OCI-LY1 (cell line): Measurements from ENCODE around the gene BRDT.
"Not testable (repeated sequence)": the region's sequence is repeated elsewhere in the genome, so short reads cannot be mapped to it uniquely, and the experiment has no call there.

Source experiments
- H2AFZ ChIP-seq: fragments of 200-600 bp; sonication (generic), shearing (Covaris generic); 2 replicates; pipeline ENCODE4 v1.6.0; 2014; ENCODE audit warnings: antibody characterized with exemption, mild to moderate bottlenecking, low read length
- H3F3A ChIP-seq: fragments of 200-600 bp; sonication (generic), shearing (Covaris generic); 2 replicates; pipeline ENCODE4 v1.6.0; 2014; ENCODE audit warnings: mild to moderate bottlenecking, antibody characterized with exemption, low read length, moderate library complexity; ENCODE audit not compliant: insufficient read depth
- H3K27ac ChIP-seq: fragments of 200-600 bp; sonication (generic); 2 replicates; pipeline ENCODE4 v1.5.1; 2014; ENCODE audit warnings: low read length, mixed run types, mild to moderate bottlenecking, low read depth; ENCODE audit not compliant: poor library complexity, severe bottlenecking
- H3K27me3 ChIP-seq: fragments of 200-600 bp; sonication (generic); 2 replicates; pipeline ENCODE4 v1.6.0; 2014; ENCODE audit warnings: antibody characterized with exemption, mild to moderate bottlenecking, low read length, moderate library complexity; ENCODE audit not compliant: insufficient read depth
- H3K36me3 ChIP-seq: fragments of 200-600 bp; sonication (generic); 2 replicates; pipeline ENCODE4 v1.6.1; 2014; ENCODE audit warnings: mild to moderate bottlenecking, antibody characterized with exemption, low read length, moderate library complexity, mixed read lengths; ENCODE audit not compliant: insufficient read depth
- H3K4me1 ChIP-seq: fragments of 200-600 bp; sonication (generic); 2 replicates; pipeline ENCODE4 v1.5.1; 2014; ENCODE audit warnings: mild to moderate bottlenecking, low read length, moderate library complexity; ENCODE audit not compliant: insufficient read depth, severe bottlenecking
- H3K4me2 ChIP-seq: fragments of 200-600 bp; sonication (generic), shearing (Covaris generic); 2 replicates; pipeline ENCODE4 v1.6.1; 2014; ENCODE audit warnings: low read length
- H3K4me3 ChIP-seq: fragments of 200-600 bp; sonication (generic); 2 replicates; pipeline ENCODE4 v1.5.1; 2014; ENCODE audit warnings: low read length, low read depth, mild to moderate bottlenecking, mixed read lengths; ENCODE audit not compliant: poor library complexity, severe bottlenecking
- H3K79me2 ChIP-seq: fragments of 200-600 bp; shearing (Covaris generic); 2 replicates; pipeline ENCODE4 v1.6.1; 2016; ENCODE audit warnings: mixed run types, low read length, mixed read lengths; ENCODE audit not compliant: insufficient read depth
- H3K9ac ChIP-seq: fragments of 200-600 bp; sonication (generic), shearing (Covaris generic); 2 replicates; pipeline ENCODE4 v1.6.1; 2014; ENCODE audit warnings: mild to moderate bottlenecking, low read length, mixed read lengths
- H3K9me2 ChIP-seq: fragments of 200-600 bp; sonication (generic), shearing (Covaris generic); 2 replicates; pipeline ENCODE4 v1.6.1; 2014; ENCODE audit warnings: low read depth, mild to moderate bottlenecking, low read length, mixed read lengths
- H3K9me3 ChIP-seq: fragments of 200-600 bp; shearing (Covaris generic); 2 replicates; pipeline ENCODE4 v1.6.1; 2014; ENCODE audit warnings: low read length, mixed read lengths
- H4K20me1 ChIP-seq: fragments of 200-600 bp; sonication (generic), shearing (Covaris generic); 2 replicates; pipeline ENCODE4 v1.6.0; 2016; ENCODE audit warnings: mild to moderate bottlenecking, low read length; ENCODE audit not compliant: insufficient read depth
- EZH2 ChIP-seq: fragments of 200-600 bp; sonication (generic), shearing (Covaris generic); IDR thresholded peaks from 2 replicates; pipeline ENCODE4 v1.8.0; 2017; ENCODE audit warnings: borderline replicate concordance, mixed run types, mild to moderate bottlenecking, antibody characterized with exemption, low read length, moderate library complexity, mixed read lengths
- TF ChIP-seq, protein P1 (sequence below): fragments of 200-600 bp; sonication (generic), shearing (Covaris generic); IDR thresholded peaks from 2 replicates; pipeline ENCODE4 v1.5.1; 2017; ENCODE audit warnings: mild to moderate bottlenecking, antibody characterized with exemption, low read length, moderate library complexity, mixed read lengths

Gene BRDT

GRCh38 chr1:92017656-92018055 is 68.5 kb downstream of the BRDT start:
- H3K9ac ChIP-seq: no peak overlapping the region
- H3K4me1 ChIP-seq: no peaks in the 10 kb centered on the region
- H3F3A ChIP-seq: no peaks in the 10 kb centered on the region
- H3K36me3 ChIP-seq: no peaks in the 10 kb centered on the region
- TF ChIP-seq, protein P1, sequence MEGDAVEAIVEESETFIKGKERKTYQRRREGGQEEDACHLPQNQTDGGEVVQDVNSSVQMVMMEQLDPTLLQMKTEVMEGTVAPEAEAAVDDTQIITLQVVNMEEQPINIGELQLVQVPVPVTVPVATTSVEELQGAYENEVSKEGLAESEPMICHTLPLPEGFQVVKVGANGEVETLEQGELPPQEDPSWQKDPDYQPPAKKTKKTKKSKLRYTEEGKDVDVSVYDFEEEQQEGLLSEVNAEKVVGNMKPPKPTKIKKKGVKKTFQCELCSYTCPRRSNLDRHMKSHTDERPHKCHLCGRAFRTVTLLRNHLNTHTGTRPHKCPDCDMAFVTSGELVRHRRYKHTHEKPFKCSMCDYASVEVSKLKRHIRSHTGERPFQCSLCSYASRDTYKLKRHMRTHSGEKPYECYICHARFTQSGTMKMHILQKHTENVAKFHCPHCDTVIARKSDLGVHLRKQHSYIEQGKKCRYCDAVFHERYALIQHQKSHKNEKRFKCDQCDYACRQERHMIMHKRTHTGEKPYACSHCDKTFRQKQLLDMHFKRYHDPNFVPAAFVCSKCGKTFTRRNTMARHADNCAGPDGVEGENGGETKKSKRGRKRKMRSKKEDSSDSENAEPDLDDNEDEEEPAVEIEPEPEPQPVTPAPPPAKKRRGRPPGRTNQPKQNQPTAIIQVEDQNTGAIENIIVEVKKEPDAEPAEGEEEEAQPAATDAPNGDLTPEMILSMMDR: no peak
- no peak for TF ChIP-seq EZH2
- no peaks in the 10 kb centered on the region for H3K27me3 ChIP-seq
- no peaks in the 10 kb centered on the region for H3K9me3 ChIP-seq
- H3K9me2 ChIP-seq: no peaks in the 10 kb centered on the region
- H3K4me3 ChIP-seq: no peak overlapping the region
- no peak overlapping the region for H2AFZ ChIP-seq
- H3K4me2 ChIP-seq: no peak overlapping the region
- H3K79me2 ChIP-seq: no peaks in the 10 kb centered on the region
- H3K27ac ChIP-seq: no peak overlapping the region
- no peaks in the 10 kb centered on the region for H4K20me1 ChIP-seq

GRCh38 chr1:92026042-92026441 is 76.8 kb downstream of the BRDT start:
- H3K27me3 ChIP-seq, H3K36me3 ChIP-seq, H3K9me2 ChIP-seq, H3K9me3 ChIP-seq, H3F3A ChIP-seq, H3K27ac ChIP-seq, H3K9ac ChIP-seq, H3K4me2 ChIP-seq, H2AFZ ChIP-seq, H3K4me3 ChIP-seq, H3K4me1 ChIP-seq, H3K79me2 ChIP-seq, H4K20me1 ChIP-seq: not testable (repeated sequence)

DNA sequence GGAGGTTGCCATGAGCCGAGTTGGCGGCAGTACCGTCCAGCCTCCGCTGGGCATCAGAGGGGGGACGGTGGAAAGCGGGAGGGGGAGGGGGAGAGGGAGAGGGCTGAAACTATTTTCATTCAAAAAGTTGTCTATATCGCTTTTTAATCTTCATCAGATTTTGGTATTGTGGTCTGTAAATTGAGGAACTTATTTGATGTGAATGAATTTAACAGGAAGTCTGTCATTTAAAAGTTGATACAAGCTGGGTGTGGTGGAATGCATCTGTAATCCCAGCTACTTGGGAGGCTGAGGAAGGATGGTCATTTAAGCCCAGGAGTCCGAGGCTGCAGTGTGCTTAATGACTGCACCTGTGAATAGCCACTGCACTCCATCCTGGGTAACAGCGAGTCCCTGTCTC is 77.6 kb downstream of the BRDT start:
- TF ChIP-seq, protein P1: no peak
- no peak for TF ChIP-seq EZH2
- no peak overlapping the region for H3K9ac ChIP-seq
- no peaks in the 10 kb centered on the region for H3K9me2 ChIP-seq
- no peaks in the 10 kb centered on the region for H3K27me3 ChIP-seq
- H3F3A ChIP-seq: no peaks in the 10 kb centered on the region
- H3K27ac ChIP-seq: no peak overlapping the region
- H2AFZ ChIP-seq: no peak overlapping the region
- no peaks in the 10 kb centered on the region for H3K79me2 ChIP-seq
- H3K4me1 ChIP-seq: no peaks in the 10 kb centered on the region
- no peak overlapping the region for H3K4me2 ChIP-seq
- H3K4me3 ChIP-seq: no peak overlapping the region
- H3K9me3 ChIP-seq: 0 out of 2 replicates have a peak, but pooled peaks cover 3% of the 10 kb centered on the region
- H4K20me1 ChIP-seq: no peaks in the 10 kb centered on the region
- no peaks in the 10 kb centered on the region for H3K36me3 ChIP-seq

- Histone ChIP-seq H3K9me3 (no peaks in the 10 kb centered on the region), H3K27ac (no peak overlapping the region), H3K36me3 (no peaks in the 10 kb centered on the region), H3K27me3 (no peaks in the 10 kb centered on the region), H3F3A (no peaks in the 10 kb centered on the region), H3K79me2 (no peaks in the 10 kb centered on the region), H2AFZ (no peak overlapping the region), H3K4me3 (no peak overlapping the region), H3K4me2 (no peak overlapping the region), H3K4me1 (no peaks in the 10 kb centered on the region), H3K9me2 (no peaks in the 10 kb centered on the region), H4K20me1 (no peaks in the 10 kb centered on the region), H3K9ac (no peak overlapping the region)
- no peak for TF ChIP-seq EZH2
- TF ChIP-seq, protein P1: no peak
Measured at GRCh38 chr1:92029241-92029922, 80.2 kb downstream of the BRDT start.
